DND-41 (cell line): Measurements from ENCODE around the gene MATN1.

Source experiments
- EZH2 ChIP-seq: IDR thresholded peaks from 3 replicates; pipeline ENCODE4 v1.6.1; 2012; ENCODE audit warnings: borderline replicate concordance, low read depth, mild to moderate bottlenecking, moderate library complexity, low read length, inconsistent platforms; ENCODE audit not compliant: severe bottlenecking
- TF ChIP-seq, protein P1 (sequence below): IDR thresholded peaks from 2 replicates; pipeline ENCODE4 v1.5.1; 2012; ENCODE audit warnings: borderline replicate concordance, low read length, moderate library complexity, mild to moderate bottlenecking; ENCODE audit not compliant: poor library complexity, severe bottlenecking; ENCODE audit errors: extremely low read depth

DNA sequence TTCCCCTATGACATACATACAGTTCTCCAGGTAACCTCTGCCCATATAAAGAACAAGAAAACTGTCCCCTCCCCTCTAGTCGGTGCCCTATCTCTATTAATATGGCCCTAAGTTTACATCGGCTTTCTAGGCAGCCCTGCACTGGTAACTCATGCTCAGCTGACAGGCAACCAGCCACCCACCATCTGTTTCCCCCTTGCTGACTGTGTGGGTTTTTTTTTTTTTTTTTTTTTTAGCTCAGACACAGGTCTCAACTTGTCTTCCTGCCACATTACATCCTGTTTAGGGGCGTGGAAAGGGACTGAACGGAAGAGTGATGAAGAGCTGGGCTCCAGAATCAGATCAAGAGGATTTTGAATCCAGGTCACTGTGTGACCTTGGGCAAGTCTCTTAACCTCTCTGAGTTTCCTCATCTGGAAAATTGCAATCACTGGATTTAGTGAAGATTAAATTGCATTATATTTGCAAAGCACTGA, 20.2 kb upstream of the MATN1 start:
- TF ChIP-seq, protein P1, sequence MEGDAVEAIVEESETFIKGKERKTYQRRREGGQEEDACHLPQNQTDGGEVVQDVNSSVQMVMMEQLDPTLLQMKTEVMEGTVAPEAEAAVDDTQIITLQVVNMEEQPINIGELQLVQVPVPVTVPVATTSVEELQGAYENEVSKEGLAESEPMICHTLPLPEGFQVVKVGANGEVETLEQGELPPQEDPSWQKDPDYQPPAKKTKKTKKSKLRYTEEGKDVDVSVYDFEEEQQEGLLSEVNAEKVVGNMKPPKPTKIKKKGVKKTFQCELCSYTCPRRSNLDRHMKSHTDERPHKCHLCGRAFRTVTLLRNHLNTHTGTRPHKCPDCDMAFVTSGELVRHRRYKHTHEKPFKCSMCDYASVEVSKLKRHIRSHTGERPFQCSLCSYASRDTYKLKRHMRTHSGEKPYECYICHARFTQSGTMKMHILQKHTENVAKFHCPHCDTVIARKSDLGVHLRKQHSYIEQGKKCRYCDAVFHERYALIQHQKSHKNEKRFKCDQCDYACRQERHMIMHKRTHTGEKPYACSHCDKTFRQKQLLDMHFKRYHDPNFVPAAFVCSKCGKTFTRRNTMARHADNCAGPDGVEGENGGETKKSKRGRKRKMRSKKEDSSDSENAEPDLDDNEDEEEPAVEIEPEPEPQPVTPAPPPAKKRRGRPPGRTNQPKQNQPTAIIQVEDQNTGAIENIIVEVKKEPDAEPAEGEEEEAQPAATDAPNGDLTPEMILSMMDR: peak; percentile 16
- TF ChIP-seq EZH2: no peak
